K562 (cell line): Measurements from ENCODE around the gene ABHD16A. TPM values are rescaled to one million over a fixed set of nuclear protein-coding genes. Genes with fewer than 3 reads are reported as not detected.

ENCODE experiments used
- ARID4B ChIP-seq: sonication (generic); formaldehyde crosslinking; IDR thresholded peaks from 2 replicates; pipeline ENCODE4 v1.8.0; 2022; ENCODE audit warnings: mild to moderate bottlenecking, missing genetic modification reagents
- GTF2B ChIP-seq: IDR thresholded peaks from 2 replicates; pipeline ENCODE4 v1.6.1; 2011; ENCODE audit not compliant: insufficient read length; ENCODE audit errors: extremely low read depth
- HDAC1 ChIP-seq, 2 experiments: fragments of 450-650 bp; IDR thresholded peaks; 2 replicates each; pipeline ENCODE4 v1.6.1; 2016 to 2017; ENCODE audit warnings: inconsistent platforms in 1 of 2, mild to moderate bottlenecking in 1 of 2, moderate library complexity in 1 of 2
- HDAC3 ChIP-seq: fragments of 450-650 bp; IDR thresholded peaks from 2 replicates; pipeline ENCODE4 v1.6.1; 2018; ENCODE audit warnings: borderline replicate concordance, mild to moderate bottlenecking, moderate library complexity; ENCODE audit not compliant: partially characterized antibody
- MCM7 ChIP-seq, 2 experiments: fragments of 450-650 bp; IDR thresholded peaks; 2 replicates each; pipeline ENCODE4 v1.6.1; 2016 to 2018
- NR2C2 ChIP-seq, 2 experiments: fragments of 200-800 bp in 1 of 2; sonication (Bioruptor generic) in 1 of 2; sonication (generic) in 1 of 2; formaldehyde crosslinking in 1 of 2; IDR thresholded peaks; 2 replicates each; pipeline versions ENCODE4 v1.6.1 to v1.8.0; 2016 to 2022; ENCODE audit warnings: mild to moderate bottlenecking in 1 of 2, missing compliant biosample characterization in 1 of 2, missing genetic modification characterization in 1 of 2, missing genetic modification reagents in 1 of 2
- NR2F6 ChIP-seq: fragments of 450-650 bp; formaldehyde crosslinking; IDR thresholded peaks from 2 replicates; pipeline ENCODE4 v1.4.0; 2020; ENCODE audit warnings: mild to moderate bottlenecking
- POLR2A ChIP-seq: fragments of 450-650 bp; conservative IDR thresholded peaks from 2 replicates; pipeline ENCODE4 v1.6.1; 2016
- PTBP1 ChIP-seq: fragments of 200-400 bp; formaldehyde crosslinking; IDR thresholded peaks from 2 replicates; pipeline ENCODE4 v1.6.1; 2017; ENCODE audit warnings: low read depth, low read length
- SP2 ChIP-seq: IDR thresholded peaks from 2 replicates; pipeline ENCODE4 v1.6.1; 2011; ENCODE audit warnings: mild to moderate bottlenecking, low read depth, low read length, moderate library complexity; ENCODE audit not compliant: poor library complexity, severe bottlenecking; ENCODE audit errors: extremely low read depth
- TFAP4 ChIP-seq: sonication (generic); formaldehyde crosslinking; IDR thresholded peaks from 2 replicates; pipeline ENCODE4 v1.8.0; 2022; ENCODE audit warnings: missing genetic modification reagents, mild to moderate bottlenecking, moderate library complexity, borderline replicate concordance
- ZNF639 ChIP-seq, 2 experiments: fragments of 200-800 bp in 1 of 2; sonication (Bioruptor generic) in 1 of 2; sonication (generic) in 1 of 2; formaldehyde crosslinking in 1 of 2; IDR thresholded peaks in 1 of 2; conservative IDR thresholded peaks in 1 of 2; 2 replicates each; pipeline versions ENCODE4 v1.5.0 to v1.6.1; 2016 to 2020; ENCODE audit warnings: missing compliant biosample characterization in 1 of 2, missing genetic modification characterization in 1 of 2, missing genetic modification reagents in 1 of 2
- polyA plus RNA-seq, 8 experiments: library from polyadenylated mRNA; depleted of rRNA in 4 of 8; stranded (reverse) in 5 of 8; unstranded in 3 of 8; fragments of >200 nt; fragmentation: Nextera tagmentation in 2 of 8; fragmentation: Illumina TruSeq in 1 of 8; extraction: Ambion mirVana in 2 of 8; extraction: Trizol in 1 of 8; gene quantifications; 2 replicates each; pipeline versions ENCODE4 v1.2.1 to v1.2.3, GENCODE V29; 2011 to 2014; ENCODE audit warnings: inconsistent platforms in 1 of 8, missing spikeins in 1 of 8
- total RNA-seq, 7 experiments: library from RNA; depleted of rRNA in 6 of 7; stranded (reverse); fragments of >200 nt in 6 of 7; fragmentation: Illumina TruSeq in 2 of 7; extraction: Trizol in 2 of 7; gene quantifications; 2 replicates each; pipeline versions ENCODE4 v1.2.1 to v1.2.3, GENCODE V29; 2011 to 2021; ENCODE audit warnings: low replicate concordance in 1 of 7
- TF ChIP-seq, protein P1 (sequence below): fragments of 200-800 bp; sonication (Bioruptor generic); IDR thresholded peaks from 2 replicates; pipeline ENCODE4 v1.6.1; 2016; ENCODE audit warnings: missing genetic modification characterization, missing compliant biosample characterization

The ABHD16A gene
- total and polyA plus RNA-seq, 9 of the 15 experiments (the other 6 are each of a cell fraction or from before 2014, with no cell fraction given), result 25.8 to 120 (median 81.6) TPM

GRCh38 chr6:31729515-31729978, 26.4 kb upstream of the ABHD16A start (continued):
- peak; percentile 98 for TF ChIP-seq ARID4B (CRISPR knock-in tag)
- peak; percentile 47; the same call in 1 of the 2 replicates for TF ChIP-seq NR2C2 (CRISPR knock-in tag; IDR thresholded peaks at IDR 0.05)
- TF ChIP-seq NR2C2 (tag; IDR thresholded peaks at IDR 0.05), result no peak
- no peak for TF ChIP-seq TFAP4 (CRISPR knock-in tag)
- no peak; the same call in 1 of the 2 replicates for TF ChIP-seq POLR2A
- peak in 1 of 2 experiments; percentile 78; a peak in 1 of 4 replicates for TF ChIP-seq MCM7 (IDR thresholded peaks at IDR 0.05)
- TF ChIP-seq ZNF639 (CRISPR knock-in tag; conservative IDR thresholded peaks at IDR 0.05 in 1 of 2, IDR thresholded peaks at IDR 0.05 in 1 of 2), result no peak
- peak; percentile 5 for TF ChIP-seq SP2
- no peak for TF ChIP-seq GTF2B
- peak in 1 of 2 experiments; percentile 92; a peak in 2 of 4 replicates for TF ChIP-seq HDAC1 (IDR thresholded peaks at IDR 0.05)
- peak; percentile 20; the same call in 1 of the 2 replicates for TF ChIP-seq PTBP1
- TF ChIP-seq NR2F6, result no peak
- no peak for TF ChIP-seq HDAC3
- TF ChIP-seq, protein P1, sequence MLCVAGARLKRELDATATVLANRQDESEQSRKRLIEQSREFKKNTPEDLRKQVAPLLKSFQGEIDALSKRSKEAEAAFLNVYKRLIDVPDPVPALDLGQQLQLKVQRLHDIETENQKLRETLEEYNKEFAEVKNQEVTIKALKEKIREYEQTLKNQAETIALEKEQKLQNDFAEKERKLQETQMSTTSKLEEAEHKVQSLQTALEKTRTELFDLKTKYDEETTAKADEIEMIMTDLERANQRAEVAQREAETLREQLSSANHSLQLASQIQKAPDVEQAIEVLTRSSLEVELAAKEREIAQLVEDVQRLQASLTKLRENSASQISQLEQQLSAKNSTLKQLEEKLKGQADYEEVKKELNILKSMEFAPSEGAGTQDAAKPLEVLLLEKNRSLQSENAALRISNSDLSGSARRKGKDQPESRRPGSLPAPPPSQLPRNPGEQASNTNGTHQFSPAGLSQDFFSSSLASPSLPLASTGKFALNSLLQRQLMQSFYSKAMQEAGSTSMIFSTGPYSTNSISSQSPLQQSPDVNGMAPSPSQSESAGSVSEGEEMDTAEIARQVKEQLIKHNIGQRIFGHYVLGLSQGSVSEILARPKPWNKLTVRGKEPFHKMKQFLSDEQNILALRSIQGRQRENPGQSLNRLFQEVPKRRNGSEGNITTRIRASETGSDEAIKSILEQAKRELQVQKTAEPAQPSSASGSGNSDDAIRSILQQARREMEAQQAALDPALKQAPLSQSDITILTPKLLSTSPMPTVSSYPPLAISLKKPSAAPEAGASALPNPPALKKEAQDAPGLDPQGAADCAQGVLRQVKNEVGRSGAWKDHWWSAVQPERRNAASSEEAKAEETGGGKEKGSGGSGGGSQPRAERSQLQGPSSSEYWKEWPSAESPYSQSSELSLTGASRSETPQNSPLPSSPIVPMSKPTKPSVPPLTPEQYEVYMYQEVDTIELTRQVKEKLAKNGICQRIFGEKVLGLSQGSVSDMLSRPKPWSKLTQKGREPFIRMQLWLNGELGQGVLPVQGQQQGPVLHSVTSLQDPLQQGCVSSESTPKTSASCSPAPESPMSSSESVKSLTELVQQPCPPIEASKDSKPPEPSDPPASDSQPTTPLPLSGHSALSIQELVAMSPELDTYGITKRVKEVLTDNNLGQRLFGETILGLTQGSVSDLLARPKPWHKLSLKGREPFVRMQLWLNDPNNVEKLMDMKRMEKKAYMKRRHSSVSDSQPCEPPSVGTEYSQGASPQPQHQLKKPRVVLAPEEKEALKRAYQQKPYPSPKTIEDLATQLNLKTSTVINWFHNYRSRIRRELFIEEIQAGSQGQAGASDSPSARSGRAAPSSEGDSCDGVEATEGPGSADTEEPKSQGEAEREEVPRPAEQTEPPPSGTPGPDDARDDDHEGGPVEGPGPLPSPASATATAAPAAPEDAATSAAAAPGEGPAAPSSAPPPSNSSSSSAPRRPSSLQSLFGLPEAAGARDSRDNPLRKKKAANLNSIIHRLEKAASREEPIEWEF (CRISPR knock-in tag), result no peak
